SK-N-SH (cell line): ENCODE measurements around the gene EEF1AKMT3. TPM values are rescaled to one million over a fixed set of nuclear protein-coding genes. Genes with fewer than 3 reads are reported as not detected.

ENCODE experiments used
- CTCF ChIP-seq: fragments of 200-600 bp; sonication (generic); IDR thresholded peaks from 2 replicates; pipeline ENCODE4 v1.6.1; 2017; ENCODE audit warnings: antibody characterized with exemption, mild to moderate bottlenecking, moderate library complexity
- EZH2phosphoT487 ChIP-seq: fragments of 200-600 bp; sonication (generic); IDR thresholded peaks from 2 replicates; pipeline ENCODE4 v1.6.1; 2017; ENCODE audit warnings: low read depth, mixed run types, mild to moderate bottlenecking, antibody characterized with exemption, moderate library complexity, borderline replicate concordance
- FOXJ3 ChIP-seq: sonication (generic); formaldehyde crosslinking; IDR thresholded peaks from 2 replicates; pipeline ENCODE4 v1.5.1; 2020; ENCODE audit warnings: mild to moderate bottlenecking, missing genetic modification reagents
- GATA2 ChIP-seq: sonication (generic); formaldehyde crosslinking; IDR thresholded peaks from 2 replicates; pipeline ENCODE4 v1.5.0; 2020; ENCODE audit warnings: mild to moderate bottlenecking, missing genetic modification reagents
- MAX ChIP-seq: IDR thresholded peaks from 2 replicates; pipeline ENCODE4 v1.4.0; 2012; ENCODE audit warnings: low read depth
- POLR2AphosphoS5 ChIP-seq: IDR thresholded peaks from 2 replicates; pipeline ENCODE4 v1.6.1; 2012; ENCODE audit warnings: low read depth, low read length
- RCOR1 ChIP-seq: fragments of 150-350 bp; IDR thresholded peaks from 2 replicates; pipeline ENCODE4 v1.6.1; 2017; ENCODE audit warnings: antibody characterized with exemption, low read length
- REST ChIP-seq: IDR thresholded peaks from 2 replicates; pipeline ENCODE4 v1.6.1; 2012; ENCODE audit warnings: mild to moderate bottlenecking, low read depth, low read length, moderate library complexity
- SIN3A ChIP-seq: IDR thresholded peaks from 2 replicates; pipeline ENCODE4 v1.6.1; 2012; ENCODE audit warnings: low read depth, mild to moderate bottlenecking, low read length, moderate library complexity, borderline replicate concordance
- TCF12 ChIP-seq: IDR thresholded peaks from 2 replicates; pipeline ENCODE4 v1.4.0; 2012
- USF1 ChIP-seq: IDR thresholded peaks from 2 replicates; pipeline ENCODE4 v1.4.0; 2012; ENCODE audit warnings: low read depth, borderline replicate concordance
- polyA plus RNA-seq, 3 experiments: library from polyadenylated mRNA; depleted of rRNA; stranded (reverse); fragments of >200 nt; gene quantifications; 2 replicates each; pipeline ENCODE4 v1.2.3, GENCODE V29; 2012
- TF ChIP-seq, protein P1 (sequence below): fragments of 150-350 bp; IDR thresholded peaks from 2 replicates; pipeline ENCODE4 v1.6.1; 2017; ENCODE audit warnings: antibody characterized with exemption, low read length, low read depth, borderline replicate concordance

Gene EEF1AKMT3
- polyA plus RNA-seq, 1 of the 3 experiments (the other 2 are of a cell fraction) = 10.3 TPM

- no peak for TF ChIP-seq FOXJ3 (CRISPR knock-in tag)
- TF ChIP-seq USF1 = no peak
- TF ChIP-seq, protein P1, sequence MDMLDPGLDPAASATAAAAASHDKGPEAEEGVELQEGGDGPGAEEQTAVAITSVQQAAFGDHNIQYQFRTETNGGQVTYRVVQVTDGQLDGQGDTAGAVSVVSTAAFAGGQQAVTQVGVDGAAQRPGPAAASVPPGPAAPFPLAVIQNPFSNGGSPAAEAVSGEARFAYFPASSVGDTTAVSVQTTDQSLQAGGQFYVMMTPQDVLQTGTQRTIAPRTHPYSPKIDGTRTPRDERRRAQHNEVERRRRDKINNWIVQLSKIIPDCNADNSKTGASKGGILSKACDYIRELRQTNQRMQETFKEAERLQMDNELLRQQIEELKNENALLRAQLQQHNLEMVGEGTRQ = no peak
- peak; percentile 93 for TF ChIP-seq GATA2
- peak; percentile 47; the same call in 1 of the 2 replicates for TF ChIP-seq SIN3A
- TF ChIP-seq RCOR1 = peak; percentile 61
- TF ChIP-seq POLR2AphosphoS5 = peak; percentile 19; the same call in 1 of the 2 replicates
- no peak for TF ChIP-seq REST
- TF ChIP-seq CTCF = no peak
- peak; percentile 29; the same call in 1 of the 2 replicates for TF ChIP-seq TCF12
- no peak for TF ChIP-seq EZH2phosphoT487
- no peak for TF ChIP-seq MAX
These were observed 43.8 kb downstream of the EEF1AKMT3 start (continued) for GRCh38 chr12:57816001-57816854.
